Midbrain (tissue), 1 donor: Measurements from ENCODE around the gene FABP3.

ENCODE experiments used
- DNase-seq: peaks from one replicate; lab custom pipeline; 2025; lab: John Stamatoyannopoulos, UW

FABP3 gene

GRCh38 chr1:31315902-31316301 is 57.0 kb downstream of the FABP3 start:
- DNase-seq, result no peak
